IPS-18a (cell line): ENCODE results near the gene BUB1B.
"Not testable (repeated sequence)": the region's sequence is repeated elsewhere in the genome, so short reads cannot be mapped to it uniquely, and the experiment has no call there.

ENCODE experiments used
- H3K27ac ChIP-seq: one replicate; pipeline ENCODE4 v1.5.1; 2013; ENCODE audit warnings: low read length
- H3K27me3 ChIP-seq: one replicate; pipeline ENCODE4 v1.6.1; 2013; ENCODE audit warnings: mild to moderate bottlenecking, low read length; ENCODE audit not compliant: control insufficient read depth, insufficient read depth
- H3K36me3 ChIP-seq: one replicate; pipeline ENCODE4 v1.6.1; 2013; ENCODE audit warnings: low read depth, low read length; ENCODE audit not compliant: control insufficient read depth
- H3K4me1 ChIP-seq: one replicate; pipeline ENCODE4 v1.6.1; 2013; ENCODE audit warnings: low read depth, low read length; ENCODE audit not compliant: control insufficient read depth
- H3K4me3 ChIP-seq: one replicate; pipeline ENCODE4 v1.5.1; 2013; ENCODE audit warnings: low read length
- H3K9ac ChIP-seq: one replicate; pipeline ENCODE4 v1.6.1; 2013; ENCODE audit warnings: mild to moderate bottlenecking, low read length, moderate library complexity
- H3K9me3 ChIP-seq: one replicate; pipeline ENCODE4 v1.6.1; 2013; ENCODE audit warnings: low read depth, low read length; ENCODE audit not compliant: control insufficient read depth

BUB1B gene

DNA sequence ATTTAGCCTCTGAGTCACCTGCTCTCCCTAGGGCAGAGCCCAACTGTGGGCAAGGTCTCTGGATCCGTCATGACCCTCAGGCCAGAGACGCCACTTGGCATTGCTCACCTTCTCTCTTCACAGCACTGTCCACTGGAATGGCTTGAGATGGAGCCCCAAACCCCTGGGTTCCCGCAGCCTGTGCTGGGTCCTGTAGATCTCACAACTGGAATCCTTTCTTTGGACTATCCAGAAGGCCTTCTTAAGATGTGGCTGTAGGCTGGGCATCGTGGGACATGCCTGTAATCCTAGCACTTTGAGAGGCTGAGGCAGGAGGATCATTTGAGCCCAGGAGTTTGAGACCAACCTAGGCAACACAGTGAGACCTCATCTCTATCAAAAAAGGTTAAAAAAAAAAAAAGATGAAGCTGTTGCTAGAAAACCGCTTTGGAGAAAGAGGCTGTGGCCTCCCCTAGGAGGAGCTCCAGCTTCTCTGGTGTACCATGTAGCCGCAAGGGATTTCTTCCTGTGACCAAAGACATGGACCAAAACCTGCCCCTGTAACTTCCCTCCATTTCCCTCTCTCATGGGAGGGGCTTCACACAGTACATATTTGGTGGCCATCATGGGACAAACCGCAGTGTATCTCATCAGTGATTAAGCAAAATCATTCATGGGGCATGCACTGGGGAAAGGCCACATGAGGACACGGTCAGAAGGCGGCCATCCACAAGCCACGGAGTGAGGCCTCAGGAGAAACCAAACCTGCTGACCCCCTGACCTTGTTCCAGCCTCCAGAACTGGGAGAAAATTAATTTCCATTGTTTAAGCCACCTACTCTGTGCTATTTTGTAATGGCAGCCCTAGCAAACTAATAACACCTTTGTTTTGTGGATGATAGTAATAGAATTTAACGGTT is 23.3 kb upstream of the BUB1B start:
- Histone ChIP-seq H3K36me3 (no peaks in the 10 kb centered on the region), H3K9me3 (no peaks in the 10 kb centered on the region), H3K27ac (no peak overlapping the region), H3K9ac (no peak overlapping the region), H3K4me3 (no peak overlapping the region), H3K27me3 (no peaks in the 10 kb centered on the region), H3K4me1 (no peaks in the 10 kb centered on the region)

- H3K4me1 ChIP-seq, H3K27ac ChIP-seq: not testable (repeated sequence)
Observed at GRCh38 chr15:40138201-40138570, 22.7 kb upstream of the BUB1B start.

DNA sequence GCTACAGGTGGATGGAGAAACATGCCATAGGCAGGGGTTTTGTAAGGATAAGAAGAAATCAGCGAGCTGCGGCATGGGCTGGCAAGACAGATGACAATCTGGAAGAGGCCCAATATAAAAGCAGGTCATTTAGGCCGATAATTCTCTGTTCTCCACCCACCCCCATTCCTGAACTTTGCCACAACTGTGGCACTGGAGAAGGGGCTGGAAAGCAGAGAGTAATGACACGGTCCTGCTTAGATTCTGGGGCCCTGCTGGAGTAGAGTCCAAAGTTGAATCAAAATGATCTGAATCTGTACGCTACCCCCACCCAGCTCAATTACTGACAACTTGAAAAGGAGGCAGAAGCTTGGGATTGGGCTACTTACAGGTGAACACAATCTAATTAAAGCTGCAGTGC is 18.4 kb upstream of the BUB1B start:
- Histone ChIP-seq H3K36me3 (no peaks in the 10 kb centered on the region), H3K27ac (no peak overlapping the region), H3K4me3 (no peak overlapping the region), H3K9me3 (no peaks in the 10 kb centered on the region), H3K9ac (no peak overlapping the region), H3K4me1 (no peaks in the 10 kb centered on the region), H3K27me3 (no peaks in the 10 kb centered on the region)

More at GRCh38 chr15:40138201-40138570, 22.7 kb upstream of the BUB1B start:
- not testable (repeated sequence) for H3K36me3 ChIP-seq, H3K9me3 ChIP-seq, H3K4me3 ChIP-seq, H3K27me3 ChIP-seq, H3K9ac ChIP-seq

GRCh38 chr15:40146037-40146436 is 14.8 kb upstream of the BUB1B start:
- Histone ChIP-seq H3K9me3 (no peaks in the 10 kb centered on the region), H3K36me3 (no peaks in the 10 kb centered on the region), H3K27me3 (no peaks in the 10 kb centered on the region), H3K27ac (no peak overlapping the region), H3K4me1 (no peaks in the 10 kb centered on the region), H3K4me3 (no peak overlapping the region), H3K9ac (no peak overlapping the region)

DNA sequence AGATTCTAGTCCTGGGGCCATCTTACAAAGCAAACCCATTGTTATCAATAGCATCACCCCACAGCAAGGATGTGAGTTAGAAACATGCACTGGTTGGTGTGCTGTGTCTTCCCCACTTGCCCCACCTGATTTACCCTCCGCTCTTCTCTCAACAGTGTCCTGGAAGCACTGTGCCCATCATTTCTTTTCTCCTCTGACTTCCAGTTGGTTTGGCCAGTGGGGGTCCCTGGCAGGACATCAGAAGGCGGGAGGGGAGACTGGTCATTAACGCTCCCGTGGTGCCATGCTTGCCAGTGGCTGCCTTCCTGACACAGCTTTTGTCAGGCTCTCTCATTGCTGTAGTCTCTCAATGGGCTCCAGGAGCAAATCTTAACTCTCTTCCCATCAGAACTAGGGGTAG is 11.5 kb upstream of the BUB1B start:
- Histone ChIP-seq H3K9ac (no peak overlapping the region), H3K36me3 (no peaks in the 10 kb centered on the region), H3K27ac (no peak overlapping the region), H3K27me3 (no peaks in the 10 kb centered on the region), H3K9me3 (no peaks in the 10 kb centered on the region), H3K4me1 (peaks cover under 1% of the 10 kb centered on the region), H3K4me3 (no peak overlapping the region)

GRCh38 chr15:40150163-40150925 is 10.5 kb upstream of the BUB1B start:
- Histone ChIP-seq H3K27me3 (no peaks in the 10 kb centered on the region), H3K9me3 (no peaks in the 10 kb centered on the region), H3K27ac (no peak overlapping the region), H3K4me3 (no peak overlapping the region), H3K4me1 (peaks cover 7% of the 10 kb centered on the region), H3K36me3 (no peaks in the 10 kb centered on the region), H3K9ac (no peak overlapping the region)

DNA sequence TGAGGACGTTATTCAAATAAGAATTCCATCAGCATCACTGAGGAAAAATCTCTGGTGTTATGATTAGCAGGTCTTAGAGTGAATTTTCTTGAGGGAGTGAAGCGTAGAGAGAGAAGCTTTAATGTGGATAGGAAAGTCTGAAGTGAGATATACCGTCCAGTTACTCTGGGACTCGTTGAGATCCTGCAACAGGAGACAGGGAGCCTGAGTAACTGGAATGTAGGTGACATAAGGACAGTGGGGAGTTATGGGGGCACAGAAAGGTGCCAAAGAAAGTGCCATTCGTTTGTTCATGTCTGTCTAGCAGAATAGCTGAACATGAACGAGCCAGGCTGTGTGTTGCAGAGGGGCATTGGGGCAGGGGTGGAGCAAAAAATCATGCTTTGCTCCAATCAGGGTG is 9.4 kb upstream of the BUB1B start:
- Histone ChIP-seq H3K27ac (no peak overlapping the region), H3K9me3 (no peaks in the 10 kb centered on the region)

DNA sequence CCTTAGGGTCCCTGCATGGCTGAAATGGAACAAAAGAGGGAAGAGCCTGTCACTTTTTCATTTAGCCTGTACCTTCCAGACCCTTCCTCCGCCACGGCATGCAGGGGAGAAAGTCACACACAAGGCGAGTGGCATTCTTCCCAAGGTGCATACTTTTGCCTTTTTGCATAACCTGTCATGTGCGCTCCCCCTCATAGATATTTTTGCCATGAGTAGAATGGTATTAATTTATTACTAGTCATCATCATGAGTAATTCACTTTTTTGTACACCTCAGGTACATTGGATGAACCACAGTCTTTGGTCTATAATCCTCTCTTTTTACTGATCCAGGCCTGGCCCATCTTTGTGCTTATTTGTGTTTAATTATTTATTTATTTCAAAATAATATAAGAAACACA is 8.9 kb upstream of the BUB1B start:
- Histone ChIP-seq H3K9ac (no peak overlapping the region), H3K9me3 (no peaks in the 10 kb centered on the region), H3K4me1 (peaks cover 23% of the 10 kb centered on the region), H3K4me3 (no peak overlapping the region), H3K36me3 (no peaks in the 10 kb centered on the region), H3K27ac (no peak overlapping the region), H3K27me3 (no peaks in the 10 kb centered on the region)

More for the DNA sequence above, 9.4 kb upstream of the BUB1B start:
- Histone ChIP-seq H3K9ac (no peak overlapping the region), H3K27me3 (no peaks in the 10 kb centered on the region), H3K4me3 (no peak overlapping the region), H3K4me1 (peaks cover 18% of the 10 kb centered on the region), H3K36me3 (no peaks in the 10 kb centered on the region)

DNA sequence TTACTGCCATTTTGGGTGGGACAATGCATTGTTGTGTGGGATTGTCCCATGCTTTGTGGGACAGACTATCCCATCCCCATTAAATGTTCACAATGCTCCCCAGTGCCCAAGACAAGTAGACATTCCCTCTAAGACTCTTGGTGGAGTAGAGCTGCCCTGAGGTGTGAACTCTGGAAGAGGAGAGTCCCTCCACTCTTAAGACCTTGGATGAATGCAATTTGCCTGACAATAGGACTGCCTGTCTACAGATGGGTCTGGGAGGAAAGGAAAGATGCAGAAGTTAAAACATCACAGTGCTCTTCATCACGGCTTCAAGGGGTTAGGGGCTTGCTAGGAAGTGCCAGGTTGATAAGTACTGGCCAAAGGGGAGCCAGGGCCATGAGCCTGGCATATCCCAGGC is 6.0 kb upstream of the BUB1B start:
- not testable (repeated sequence) for H3K9me3 ChIP-seq, H3K9ac ChIP-seq
- peak overlapping the region; percentile 3 for H3K27ac ChIP-seq

DNA sequence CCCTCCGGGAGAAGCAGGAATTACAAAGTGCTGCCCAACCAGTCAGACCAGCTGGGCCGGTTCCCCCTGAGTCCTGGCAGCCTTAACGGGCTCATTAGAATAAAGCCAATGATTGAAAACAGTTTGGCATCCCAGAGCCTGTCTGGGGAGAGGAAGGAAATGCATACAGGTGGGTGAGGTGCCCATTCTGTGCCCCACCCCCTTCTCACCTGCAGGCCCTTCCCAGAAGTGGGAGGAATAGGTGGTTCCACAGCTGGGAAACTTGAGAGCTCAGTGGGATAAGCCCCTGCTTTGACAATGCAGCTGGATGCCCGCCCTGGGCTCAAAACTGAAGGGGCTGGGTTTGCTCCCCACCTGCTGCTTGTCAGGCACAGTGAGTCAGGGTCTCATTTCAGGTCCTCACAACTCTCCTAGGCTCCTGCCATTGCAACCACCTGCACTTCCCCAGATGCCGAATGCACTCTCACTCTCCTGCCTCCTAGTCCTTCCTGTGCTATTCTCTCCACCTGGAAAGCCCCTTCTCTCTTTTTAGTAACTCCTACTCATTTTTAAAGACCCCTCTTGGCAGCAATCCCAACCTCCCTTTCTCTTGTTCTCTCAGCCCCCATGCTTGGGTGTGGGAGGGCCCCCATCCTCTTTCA is 5.5 kb upstream of the BUB1B start:
- Histone ChIP-seq H3K4me3 (peak overlapping the region; percentile 12), H3K36me3 (no peaks in the 10 kb centered on the region), H3K4me1 (peaks cover 28% of the 10 kb centered on the region), H3K9ac (no peak overlapping the region), H3K9me3 (no peaks in the 10 kb centered on the region), H3K27ac (no peak overlapping the region), H3K27me3 (no peaks in the 10 kb centered on the region)

More for the DNA sequence above, 6.0 kb upstream of the BUB1B start:
- H3K36me3 ChIP-seq, H3K27me3 ChIP-seq, H3K4me3 ChIP-seq: not testable (repeated sequence)
- peaks cover 26% of the 10 kb centered on the region for H3K4me1 ChIP-seq

- Histone ChIP-seq H3K4me3 (no peak overlapping the region), H3K4me1 (peaks cover 42% of the 10 kb centered on the region), H3K36me3 (peaks cover 1% of the 10 kb centered on the region), H3K9ac (no peak overlapping the region), H3K9me3 (no peaks in the 10 kb centered on the region), H3K27me3 (no peaks in the 10 kb centered on the region), H3K27ac (no peak overlapping the region)
Observed at GRCh38 chr15:40157778-40158447, 3.0 kb upstream of the BUB1B start.
